HEK293 (cell line): Measurements from ENCODE around the gene TCF20.
A peak's percentile ranks its signal among the peaks of the same experiment; 100 is the strongest.

Experiments used
- CTCF ChIA-PET: fragments of 350-600 bp; formaldehyde crosslinking; extraction: SDS; loops from one replicate; lab custom pipeline; 2021; ENCODE audit warnings: antibody characterized with exemption; lab: Yijun Ruan, JAX
- POLR2A ChIA-PET: fragments of 300-600 bp; formaldehyde crosslinking; extraction: SDS; loops from one replicate; lab custom pipeline; 2020; ENCODE audit warnings: antibody characterized with exemption, inconsistent platforms; lab: Yijun Ruan, JAX
- H3K27ac ChIP-seq: fragments of 200-500 bp; sonication (Bioruptor generic); 2 replicates; pipeline ENCODE4 v1.5.1; 2014; ENCODE audit warnings: low read depth, low read length, control low read depth, inconsistent platforms; ENCODE audit errors: extremely low read depth
- H3K36me3 ChIP-seq, 2 experiments: fragments of 200-500 bp in 1 of 2; sonication (Bioruptor generic) in 1 of 2; 1 replicate in 1 of 2; 2 replicates in 1 of 2; pipeline ENCODE4 v1.5.1; 2014 to 2017; ENCODE audit warnings: inconsistent platforms in 2 of 2, low read length in 2 of 2; ENCODE audit not compliant: control insufficient read depth in 2 of 2, insufficient read depth in 1 of 2
- H3K4me1 ChIP-seq: fragments of 200-500 bp; sonication (Bioruptor generic); 2 replicates; pipeline ENCODE4 v1.5.1; 2014; ENCODE audit warnings: mild to moderate bottlenecking, low read length, inconsistent platforms; ENCODE audit not compliant: control insufficient read depth, insufficient read depth
- H3K4me3 ChIP-seq: 2 replicates; pipeline ENCODE4 v1.5.1; 2011; ENCODE audit warnings: low read depth, mild to moderate bottlenecking, control low read depth, low read length, moderate library complexity
- H3K9me3 ChIP-seq: fragments of 200-500 bp; sonication (Bioruptor generic); 2 replicates; pipeline ENCODE4 v1.5.1; 2014; ENCODE audit warnings: low read depth, low read length, inconsistent platforms; ENCODE audit not compliant: control insufficient read depth, insufficient read depth
- BCL6B ChIP-seq: fragments of 450-650 bp; formaldehyde crosslinking; IDR thresholded peaks from 2 replicates; pipeline ENCODE4 v1.5.1; 2017; ENCODE audit warnings: missing biosample characterization, missing genetic modification characterization
- MZF1 ChIP-seq: fragments of 450-650 bp; formaldehyde crosslinking; IDR thresholded peaks from 2 replicates; pipeline ENCODE4 v1.5.1; 2017; ENCODE audit warnings: missing biosample characterization, missing genetic modification characterization, borderline replicate concordance
- PRDM6 ChIP-seq: fragments of 450-650 bp; formaldehyde crosslinking; IDR thresholded peaks from 2 replicates; pipeline ENCODE4 v1.5.1; 2017; ENCODE audit warnings: missing biosample characterization, missing genetic modification characterization
- RBAK ChIP-seq: fragments of 450-650 bp; formaldehyde crosslinking; IDR thresholded peaks from 2 replicates; pipeline ENCODE4 v1.5.1; 2016; ENCODE audit warnings: missing biosample characterization, missing genetic modification characterization
- TRIM28 ChIP-seq: IDR thresholded peaks from 2 replicates; pipeline ENCODE4 v1.6.1; 2011; ENCODE audit warnings: low read length, control low read depth, borderline replicate concordance
- ZEB2 ChIP-seq: fragments of 450-650 bp; formaldehyde crosslinking; IDR thresholded peaks from 2 replicates; pipeline ENCODE4 v1.5.1; 2016; ENCODE audit warnings: missing biosample characterization, missing genetic modification characterization
- ZNF19 ChIP-seq: fragments of 450-650 bp; formaldehyde crosslinking; IDR thresholded peaks from 2 replicates; pipeline ENCODE4; 2016; ENCODE audit warnings: missing biosample characterization, missing genetic modification characterization, low read depth
- ZNF202 ChIP-seq: fragments of 450-650 bp; formaldehyde crosslinking; IDR thresholded peaks from 2 replicates; pipeline ENCODE4 v1.5.1; 2016; ENCODE audit warnings: missing biosample characterization, missing genetic modification characterization, borderline replicate concordance
- ZNF280C ChIP-seq: fragments of 450-650 bp; formaldehyde crosslinking; IDR thresholded peaks from 2 replicates; pipeline ENCODE4 v1.5.1; 2016; ENCODE audit warnings: missing biosample characterization, missing genetic modification characterization
- ZNF324 ChIP-seq: fragments of 450-650 bp; formaldehyde crosslinking; IDR thresholded peaks from 2 replicates; pipeline ENCODE4 v1.5.1; 2016; ENCODE audit warnings: missing biosample characterization, missing genetic modification characterization
- ZNF354C ChIP-seq: fragments of 450-650 bp; formaldehyde crosslinking; IDR thresholded peaks from 2 replicates; pipeline ENCODE4 v1.5.1; 2016; ENCODE audit warnings: missing biosample characterization, missing genetic modification characterization, low read depth, borderline replicate concordance
- ZNF37A ChIP-seq: fragments of 450-650 bp; IDR thresholded peaks from 2 replicates; pipeline ENCODE4 v1.5.1; 2018; ENCODE audit warnings: missing biosample characterization, missing genetic modification characterization
- ZNF473 ChIP-seq: fragments of 450-650 bp; formaldehyde crosslinking; IDR thresholded peaks from 2 replicates; pipeline ENCODE4 v1.5.1; 2017; ENCODE audit warnings: missing biosample characterization, missing genetic modification characterization
- ZNF548 ChIP-seq: fragments of 450-650 bp; formaldehyde crosslinking; IDR thresholded peaks from 2 replicates; pipeline ENCODE4 v1.5.1; 2016; ENCODE audit warnings: missing biosample characterization, missing genetic modification characterization
- ZNF596 ChIP-seq: fragments of 450-650 bp; IDR thresholded peaks from 2 replicates; pipeline ENCODE4 v1.5.0; 2018; ENCODE audit warnings: missing biosample characterization, mild to moderate bottlenecking, missing genetic modification characterization, moderate library complexity
- ZNF610 ChIP-seq: fragments of 450-650 bp; formaldehyde crosslinking; IDR thresholded peaks from 2 replicates; pipeline ENCODE4 v1.5.1; 2016; ENCODE audit warnings: missing biosample characterization, missing genetic modification characterization, borderline replicate concordance
- ZNF629 ChIP-seq: fragments of 450-650 bp; formaldehyde crosslinking; IDR thresholded peaks from 2 replicates; pipeline ENCODE4 v1.5.1; 2017; ENCODE audit warnings: missing biosample characterization, missing genetic modification characterization
- ZNF654 ChIP-seq: fragments of 450-650 bp; formaldehyde crosslinking; IDR thresholded peaks from 2 replicates; pipeline ENCODE4 v1.5.1; 2016; ENCODE audit warnings: low read depth, missing biosample characterization, missing genetic modification characterization
- ZNF785 ChIP-seq: fragments of 450-650 bp; formaldehyde crosslinking; IDR thresholded peaks from 2 replicates; pipeline ENCODE4 v1.5.1; 2016; ENCODE audit warnings: missing biosample characterization, missing genetic modification characterization
- ZXDB ChIP-seq: fragments of 450-650 bp; formaldehyde crosslinking; IDR thresholded peaks from 2 replicates; pipeline ENCODE4 v1.5.1; 2016; ENCODE audit warnings: missing biosample characterization, missing genetic modification characterization

Gene TCF20

GRCh38 chr22:42233879-42234278, 36.6 kb downstream of the TCF20 start:
- POLR2A ChIA-PET: no interaction called here
- CTCF ChIA-PET: no interaction called here
- no peak for TF ChIP-seq ZNF354C (tag by site-specific recombination)
- no peak for TF ChIP-seq ZNF548 (tag by site-specific recombination)
- TF ChIP-seq PRDM6 (tag by site-specific recombination): peak; percentile 91
- TF ChIP-seq BCL6B (tag by site-specific recombination): no peak
- peak; percentile 81; the same call in 1 of the 2 replicates for TF ChIP-seq TRIM28
- TF ChIP-seq ZNF785 (tag by site-specific recombination): no peak
- 0 out of 2 replicates have a peak, but pooled peaks have one; percentile 24 for TF ChIP-seq ZNF610 (tag by site-specific recombination)
- no peak for TF ChIP-seq ZNF37A (tag by site-specific recombination)
- Histone ChIP-seq H3K9me3 (no peaks in the 10 kb centered on the region), H3K27ac (no peak overlapping the region), H3K36me3 (no peaks in the 10 kb centered on the region; a peak in 1 of 3 replicates), H3K4me3 (no peak overlapping the region), H3K4me1 (peaks cover 15% of the 10 kb centered on the region)

- ChIA-PET CTCF (no interaction called here), POLR2A (no interaction called here)
- Histone ChIP-seq H3K9me3 (no peaks in the 10 kb centered on the region), H3K4me1 (peaks cover 15% of the 10 kb centered on the region), H3K4me3 (no peak overlapping the region), H3K36me3 (no peaks in the 10 kb centered on the region; a peak in 1 of 3 replicates), H3K27ac (no peak overlapping the region)
- TF ChIP-seq ZXDB (tag by site-specific recombination): no peak
- TF ChIP-seq ZEB2 (tag by site-specific recombination): no peak
- TF ChIP-seq RBAK (tag by site-specific recombination): no peak
- no peak for TF ChIP-seq ZNF324
- TF ChIP-seq ZNF280C (tag by site-specific recombination): no peak
- TF ChIP-seq ZNF473: no peak
- no peak for TF ChIP-seq MZF1
- no peak for TF ChIP-seq ZNF596 (tag by site-specific recombination)
- TF ChIP-seq ZNF654 (tag by site-specific recombination): no peak
- no peak for TF ChIP-seq ZNF629 (tag by site-specific recombination)
- TF ChIP-seq ZNF19 (tag by site-specific recombination): no peak
- TF ChIP-seq ZNF202 (tag by site-specific recombination): no peak
These were observed 38.5 kb downstream of the TCF20 start for GRCh38 chr22:42231929-42232328.
